Neural progenitor cell (in vitro differentiated cells): ENCODE measurements around the gene DLG2. TPM values are rescaled to one million over a fixed set of nuclear protein-coding genes. Genes with fewer than 3 reads are reported as not detected.
A peak's percentile ranks its signal among the peaks of the same experiment; 100 is the strongest.

Source experiments
- DNase-seq: peaks from one replicate; pipeline ENCODE4 v3.0.0-alpha.2; 2016; ENCODE audit warnings: low spot score
- H2AFZ ChIP-seq: fragments of 200-600 bp; sonication (generic); replicated peaks from 2 replicates; pipeline ENCODE4 v1.6.1; 2016; ENCODE audit warnings: antibody characterized with exemption
- H3F3A ChIP-seq: fragments of 200-600 bp; sonication (generic); 2 replicates; pipeline ENCODE4 v1.6.1; 2016; ENCODE audit warnings: antibody characterized with exemption, low read depth
- H3K27ac ChIP-seq: fragments of 200-600 bp; sonication (generic); 2 replicates; pipeline ENCODE4 v1.5.1; 2016; ENCODE audit warnings: mild to moderate bottlenecking
- H3K27me3 ChIP-seq: fragments of 200-600 bp; sonication (generic); 2 replicates; pipeline ENCODE4 v1.6.1; 2016; ENCODE audit warnings: mild to moderate bottlenecking, moderate library complexity
- H3K36me3 ChIP-seq: fragments of 200-600 bp; sonication (generic); 2 replicates; pipeline ENCODE4 v1.5.1; 2016
- H3K4me1 ChIP-seq: fragments of 200-600 bp; sonication (generic); 2 replicates; pipeline ENCODE4 v1.6.1; 2016; ENCODE audit warnings: mixed run types
- H3K4me2 ChIP-seq: fragments of 200-600 bp; sonication (generic); 2 replicates; pipeline ENCODE4 v1.6.1; 2016
- H3K4me3 ChIP-seq: fragments of 200-600 bp; sonication (generic); 2 replicates; pipeline ENCODE4 v1.5.1; 2016
- H3K79me2 ChIP-seq: fragments of 200-600 bp; sonication (generic); 2 replicates; pipeline ENCODE4 v1.6.1; 2016; ENCODE audit warnings: low read depth
- H3K9ac ChIP-seq: fragments of 200-600 bp; sonication (generic); 2 replicates; pipeline ENCODE4 v1.6.1; 2016
- H3K9me3 ChIP-seq: fragments of 200-600 bp; sonication (generic); 2 replicates; pipeline ENCODE4 v1.5.1; 2016; ENCODE audit warnings: low read depth
- H4K20me1 ChIP-seq: fragments of 200-600 bp; sonication (generic); 2 replicates; pipeline ENCODE4 v1.6.1; 2016; ENCODE audit warnings: low read depth
- H3K27ac Mint-ChIP-seq: 3 replicates; pipeline ENCODE4 v1.8.0; 2021; ENCODE audit warnings: mixed read lengths
- H3K27me3 Mint-ChIP-seq: 2 replicates; pipeline ENCODE4 v1.8.0; 2022; ENCODE audit warnings: low read depth, mild to moderate bottlenecking, inconsistent platforms, moderate library complexity, mixed read lengths; ENCODE audit not compliant: insufficient read depth
- H3K36me3 Mint-ChIP-seq: 3 replicates; pipeline ENCODE4 v1.8.0; 2021; ENCODE audit warnings: mixed read lengths
- H3K4me1 Mint-ChIP-seq: 3 replicates; pipeline ENCODE4 v1.8.0; 2021; ENCODE audit warnings: mixed read lengths
- H3K4me3 Mint-ChIP-seq: 3 replicates; pipeline ENCODE4 v1.8.0; 2021; ENCODE audit warnings: mild to moderate bottlenecking, moderate library complexity, mixed read lengths
- H3K9me3 Mint-ChIP-seq: 3 replicates; pipeline ENCODE4 v1.8.0; 2020; ENCODE audit warnings: mixed read lengths
- CTCF ChIP-seq: fragments of 200-600 bp; sonication (generic); IDR thresholded peaks from 2 replicates; pipeline ENCODE4 v1.5.1; 2017; ENCODE audit warnings: antibody characterized with exemption, mild to moderate bottlenecking
- EZH2 ChIP-seq: fragments of 200-600 bp; sonication (generic); IDR thresholded peaks from 2 replicates; pipeline ENCODE4 v1.6.1; 2017; ENCODE audit warnings: antibody characterized with exemption, mild to moderate bottlenecking, moderate library complexity
- EZH2phosphoT487 ChIP-seq: fragments of 200-600 bp; sonication (generic); IDR thresholded peaks from 2 replicates; pipeline ENCODE4 v1.6.1; 2017; ENCODE audit warnings: antibody characterized with exemption
- total RNA-seq: library from RNA; depleted of rRNA; stranded (reverse); fragments of >200 nt; gene quantifications from 2 replicates; pipeline ENCODE4 v1.2.3, GENCODE V29; 2015; ENCODE audit warnings: low replicate concordance

Gene DLG2
- total RNA-seq, 1 donor from 2014 or later: 7.5 TPM

GRCh38 chr11:85664615-85665481 lies 37.7 kb upstream of the DLG2 start, which contains the start of gene CREBZF:
CREBZF (minus strand) TSS chr11:85665129; CDS start chr11:85664875, 254 bp downstream.
- Histone ChIP-seq H3K4me3 (peak within 1 kb of the TSS; percentile 97), H3K36me3 (peaks cover 28% of the 10 kb centered on the region), H3K27me3 (no peaks in the 10 kb centered on the region), H3K27ac (peak within 1 kb of the TSS; percentile 96), H3K4me1 (peaks cover 28% of the 10 kb centered on the region), H3K4me2 (peak within 1 kb of the TSS; percentile 90), H2AFZ (peak within 1 kb of the TSS; percentile 97), H3K79me2 (peaks cover 53% of the 10 kb centered on the region), H3F3A (peaks cover 26% of the 10 kb centered on the region), H3K9ac (peak within 1 kb of the TSS; percentile 99), H4K20me1 (peaks cover 48% of the 10 kb centered on the region), H3K9me3 (no peaks in the 10 kb centered on the region)
- Mint-ChIP-seq H3K4me3 (peak within 1 kb of the TSS; percentile 100), H3K36me3 (peaks cover 21% of the 10 kb centered on the region), H3K27ac (peak within 1 kb of the TSS; percentile 97), H3K9me3 (no peaks in the 10 kb centered on the region), H3K4me1 (peaks cover 36% of the 10 kb centered on the region), H3K27me3 (peaks cover 3% of the 10 kb centered on the region)
- TF ChIP-seq CTCF: no peak
- TF ChIP-seq EZH2: no peak
- no peak for TF ChIP-seq EZH2phosphoT487
- DNase-seq: peak; percentile 97

GRCh38 chr11:85663753-85664614 lies 36.8 kb upstream of the DLG2 start:
- TF ChIP-seq EZH2 (no peak), CTCF (peak; percentile 57), EZH2phosphoT487 (no peak)
- Histone ChIP-seq H3K36me3 (peaks cover 32% of the 10 kb centered on the region), H3K27ac (peak overlapping the region; percentile 96), H3K9me3 (no peaks in the 10 kb centered on the region), H3K79me2 (peaks cover 62% of the 10 kb centered on the region), H3K4me2 (peak overlapping the region; percentile 90), H3K9ac (peak overlapping the region; percentile 99), H2AFZ (peak overlapping the region; percentile 97), H3K4me1 (peaks cover 34% of the 10 kb centered on the region), H3K27me3 (no peaks in the 10 kb centered on the region), H4K20me1 (peaks cover 56% of the 10 kb centered on the region), H3F3A (peaks cover 29% of the 10 kb centered on the region), H3K4me3 (peak overlapping the region; percentile 97)
- Mint-ChIP-seq H3K27me3 (peaks cover 3% of the 10 kb centered on the region), H3K9me3 (no peaks in the 10 kb centered on the region), H3K27ac (peak overlapping the region; percentile 97), H3K4me1 (peaks cover 42% of the 10 kb centered on the region), H3K4me3 (peak overlapping the region; percentile 100), H3K36me3 (peaks cover 27% of the 10 kb centered on the region)
- DNase-seq: peak; percentile 92

- H3K27ac ChIP-seq: no peak overlapping the region
- H3K9me3 Mint-ChIP-seq: no peaks in the 10 kb centered on the region
- no peaks in the 10 kb centered on the region for H3K9me3 ChIP-seq
- H3K4me1 ChIP-seq: peaks cover 34% of the 10 kb centered on the region
- peaks cover 46% of the 10 kb centered on the region for H3K4me1 Mint-ChIP-seq
- H3K27ac Mint-ChIP-seq: peak overlapping the region; percentile 97
- H3K27me3 ChIP-seq: no peaks in the 10 kb centered on the region
- TF ChIP-seq EZH2: no peak
- no peak for TF ChIP-seq CTCF
- TF ChIP-seq EZH2phosphoT487: no peak
- H3K4me3 Mint-ChIP-seq: peak overlapping the region; percentile 100
- peaks cover 70% of the 10 kb centered on the region for H3K79me2 ChIP-seq
- peak overlapping the region; percentile 97 for H3K4me3 ChIP-seq
- H3F3A ChIP-seq: peaks cover 30% of the 10 kb centered on the region
- peak overlapping the region; percentile 90 for H3K4me2 ChIP-seq
- H3K27me3 Mint-ChIP-seq: peaks cover 3% of the 10 kb centered on the region
- peaks cover 34% of the 10 kb centered on the region for H3K36me3 ChIP-seq
- H3K36me3 Mint-ChIP-seq: peaks cover 28% of the 10 kb centered on the region
- peak overlapping the region; percentile 99 for H3K9ac ChIP-seq
- no peak for DNase-seq
- H4K20me1 ChIP-seq: peaks cover 63% of the 10 kb centered on the region
- H2AFZ ChIP-seq: no peak overlapping the region
These were observed 36.1 kb upstream of the DLG2 start for GRCh38 chr11:85663080-85663752.
